Glutamatergic neuron (in vitro differentiated cells): Measurements from ENCODE around the gene OSBPL2. TPM values are rescaled to one million over a fixed set of nuclear protein-coding genes. Genes with fewer than 3 reads are reported as not detected.

Source experiments
- DNase-seq: peaks from one replicate; pipeline ENCODE4 v3.0.0; 2022
- H3K27ac Mint-ChIP-seq: one replicate; pipeline ENCODE4 v1.8.0; 2020; ENCODE audit warnings: mild to moderate bottlenecking, mixed read lengths, inconsistent platforms; ENCODE audit not compliant: unreplicated experiment
- H3K27me3 Mint-ChIP-seq: one replicate; pipeline ENCODE4 v1.8.0; 2020; ENCODE audit warnings: mild to moderate bottlenecking, moderate library complexity, mixed read lengths, inconsistent platforms; ENCODE audit not compliant: unreplicated experiment
- H3K36me3 Mint-ChIP-seq: one replicate; pipeline ENCODE4 v1.8.0; 2020; ENCODE audit warnings: mild to moderate bottlenecking, mixed read lengths, inconsistent platforms; ENCODE audit not compliant: unreplicated experiment
- H3K4me1 Mint-ChIP-seq: one replicate; pipeline ENCODE4 v1.8.0; 2020; ENCODE audit warnings: mild to moderate bottlenecking, low read depth, mixed read lengths, inconsistent platforms; ENCODE audit not compliant: unreplicated experiment
- H3K4me3 Mint-ChIP-seq: one replicate; pipeline ENCODE4 v1.8.0; 2020; ENCODE audit warnings: mild to moderate bottlenecking, mixed read lengths, inconsistent platforms; ENCODE audit not compliant: unreplicated experiment
- H3K9me3 Mint-ChIP-seq: one replicate; pipeline ENCODE4 v1.8.0; 2020; ENCODE audit warnings: mild to moderate bottlenecking, moderate library complexity, mixed read lengths, inconsistent platforms; ENCODE audit not compliant: unreplicated experiment
- CTCF ChIP-seq: fragments of 200-600 bp; sonication (generic); IDR thresholded peaks from one replicate; pipeline ENCODE4 v1.5.0; 2021; ENCODE audit not compliant: partially characterized antibody, unreplicated experiment
- total RNA-seq: library from RNA; stranded (reverse); fragmentation: NEBNext Ultra II Directional; extraction: Animal tissue kit (Norgen Biotek cat#: 25700); gene quantifications from one replicate; pipeline ENCODE4 v1.2.1, GENCODE V29; 2021; ENCODE audit not compliant: unreplicated experiment

The OSBPL2 gene
- total RNA-seq, 1 donor from 2014 or later: 42.6 TPM

GRCh38 chr20:62243906-62244515 is 5.7 kb downstream of the OSBPL2 start:
- no peaks in the 10 kb centered on the region for H3K36me3 Mint-ChIP-seq
- no peak overlapping the region for H3K4me3 Mint-ChIP-seq
- TF ChIP-seq CTCF: no peak
- H3K4me1 Mint-ChIP-seq: peaks cover 7% of the 10 kb centered on the region
- no peak for DNase-seq
- peaks cover 2% of the 10 kb centered on the region for H3K9me3 Mint-ChIP-seq
- no peak overlapping the region for H3K27ac Mint-ChIP-seq
- peaks cover 3% of the 10 kb centered on the region for H3K27me3 Mint-ChIP-seq

- Mint-ChIP-seq H3K27me3 (peaks cover 3% of the 10 kb centered on the region), H3K4me1 (peaks cover 7% of the 10 kb centered on the region), H3K9me3 (peaks cover 5% of the 10 kb centered on the region), H3K36me3 (no peaks in the 10 kb centered on the region), H3K27ac (no peak overlapping the region), H3K4me3 (no peak overlapping the region)
- no peak for DNase-seq
- no peak for TF ChIP-seq CTCF
Measured at GRCh38 chr20:62244644-62245108, 6.4 kb downstream of the OSBPL2 start.

GRCh38 chr20:62245911-62246280 is 7.6 kb downstream of the OSBPL2 start:
- Mint-ChIP-seq H3K27me3 (peaks cover 3% of the 10 kb centered on the region), H3K4me3 (no peak overlapping the region), H3K4me1 (peaks cover 12% of the 10 kb centered on the region), H3K27ac (no peak overlapping the region), H3K36me3 (no peaks in the 10 kb centered on the region), H3K9me3 (peaks cover 5% of the 10 kb centered on the region)
- TF ChIP-seq CTCF: no peak
- DNase-seq: no peak

- H3K4me3 Mint-ChIP-seq: no peak overlapping the region
- TF ChIP-seq CTCF: no peak
- H3K27ac Mint-ChIP-seq: no peak overlapping the region
- H3K27me3 Mint-ChIP-seq: peaks cover 2% of the 10 kb centered on the region
- H3K9me3 Mint-ChIP-seq: peaks cover 5% of the 10 kb centered on the region
- DNase-seq: no peak
- H3K36me3 Mint-ChIP-seq: no peaks in the 10 kb centered on the region
- peaks cover 12% of the 10 kb centered on the region for H3K4me1 Mint-ChIP-seq
Measured at GRCh38 chr20:62246431-62246830, 8.1 kb downstream of the OSBPL2 start.

GRCh38 chr20:62246872-62247652 is 8.7 kb downstream of the OSBPL2 start:
- Mint-ChIP-seq H3K9me3 (peaks cover 5% of the 10 kb centered on the region), H3K27me3 (no peaks in the 10 kb centered on the region), H3K4me1 (peaks cover 12% of the 10 kb centered on the region), H3K4me3 (no peak overlapping the region), H3K27ac (no peak overlapping the region), H3K36me3 (no peaks in the 10 kb centered on the region)
- no peak for TF ChIP-seq CTCF
- no peak for DNase-seq
